IMR-90 (cell line): ENCODE data around the gene BPIFA3.

Experiments used
- BHLHE40 ChIP-seq: fragments of 150-350 bp; IDR thresholded peaks from 2 replicates; pipeline ENCODE4 v1.6.1; 2016; ENCODE audit warnings: mild to moderate bottlenecking, low read depth, low read length
- CEBPB ChIP-seq: IDR thresholded peaks from 2 replicates; pipeline ENCODE4 v1.6.1; 2012; ENCODE audit warnings: low read depth, low read length, improper control_type of control experiment
- CHD1 ChIP-seq: IDR thresholded peaks from 2 replicates; pipeline ENCODE4 v1.6.1; 2012; ENCODE audit warnings: low read depth, low read length, improper control_type of control experiment
- CTCF ChIP-seq: conservative IDR thresholded peaks from 2 replicates; pipeline ENCODE4 v1.5.1; 2012; ENCODE audit warnings: mild to moderate bottlenecking, low read depth, low read length, improper control_type of control experiment
- ELK1 ChIP-seq: fragments of 150-350 bp; IDR thresholded peaks from 2 replicates; pipeline ENCODE4 v1.6.1; 2016; ENCODE audit warnings: low read depth, mild to moderate bottlenecking, low read length, moderate library complexity, borderline replicate concordance
- MAFK ChIP-seq: IDR thresholded peaks from 2 replicates; pipeline ENCODE4 v1.6.1; 2012; ENCODE audit warnings: low read depth, low read length, improper control_type of control experiment
- MXI1 ChIP-seq: IDR thresholded peaks from 2 replicates; pipeline ENCODE4 v1.6.1; 2012; ENCODE audit warnings: low read depth, mild to moderate bottlenecking, low read length, moderate library complexity, borderline replicate concordance
- POLR2A ChIP-seq: IDR thresholded peaks from 2 replicates; pipeline ENCODE4 v1.6.1; 2012; ENCODE audit warnings: mild to moderate bottlenecking, low read depth, low read length
- RCOR1 ChIP-seq: IDR thresholded peaks from 2 replicates; pipeline ENCODE4 v1.6.1; 2012; ENCODE audit warnings: mild to moderate bottlenecking, low read length, improper control_type of control experiment; ENCODE audit not compliant: insufficient replicate concordance
- USF2 ChIP-seq: fragments of 150-350 bp; IDR thresholded peaks from 2 replicates; pipeline ENCODE4 v1.6.1; 2017; ENCODE audit warnings: mild to moderate bottlenecking, antibody characterized with exemption, low read length, low read depth

- TF ChIP-seq CTCF: no peak
- no peak for TF ChIP-seq RCOR1
- no peak for TF ChIP-seq USF2
- TF ChIP-seq MXI1: no peak
- TF ChIP-seq CHD1: no peak
- no peak for TF ChIP-seq POLR2A
- no peak for TF ChIP-seq BHLHE40
- TF ChIP-seq MAFK: no peak
- TF ChIP-seq CEBPB: no peak
- no peak for TF ChIP-seq ELK1
These were observed 16.1 kb downstream of the BPIFA3 start for GRCh38 chr20:33233129-33233774.
